GM18861 (cell line): Measurements from ENCODE around the gene SPINK14.

Source experiments
- ATAC-seq: cut with Tn5 transposase; IDR thresholded peaks from one replicate; pipeline ENCODE4 v1.9.1; 2021; ENCODE audit not compliant: unreplicated experiment

Gene SPINK14, protein sequence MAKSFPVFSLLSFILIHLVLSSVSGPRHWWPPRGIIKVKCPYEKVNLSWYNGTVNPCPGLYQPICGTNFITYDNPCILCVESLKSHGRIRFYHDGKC

DNA sequence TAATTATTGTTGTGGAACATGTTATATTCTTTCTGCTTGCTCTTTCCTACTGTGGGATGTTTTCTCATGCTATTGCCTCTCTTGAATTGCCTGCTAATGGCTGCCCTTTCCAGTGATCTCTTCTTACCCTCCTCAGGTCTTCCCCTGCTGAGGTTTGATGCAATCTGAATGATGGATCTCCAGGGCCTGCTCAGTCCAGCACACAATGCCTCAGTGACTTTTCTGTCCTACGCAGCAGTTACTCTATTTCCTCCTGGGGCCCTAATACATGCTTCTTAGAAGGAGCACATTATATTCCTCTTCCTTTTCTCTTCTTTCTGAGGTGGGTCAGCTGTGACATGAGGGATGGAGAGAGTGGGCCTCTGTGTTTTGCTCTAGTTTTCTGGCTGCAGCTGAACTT, at the start of gene SPINK14:
TSS of gene SPINK14 (plus strand) at position 301 of the 400 bp plus-strand sequence. CDS start 1,187 bp downstream, outside the sequence.
- ATAC-seq = no peak

DNA sequence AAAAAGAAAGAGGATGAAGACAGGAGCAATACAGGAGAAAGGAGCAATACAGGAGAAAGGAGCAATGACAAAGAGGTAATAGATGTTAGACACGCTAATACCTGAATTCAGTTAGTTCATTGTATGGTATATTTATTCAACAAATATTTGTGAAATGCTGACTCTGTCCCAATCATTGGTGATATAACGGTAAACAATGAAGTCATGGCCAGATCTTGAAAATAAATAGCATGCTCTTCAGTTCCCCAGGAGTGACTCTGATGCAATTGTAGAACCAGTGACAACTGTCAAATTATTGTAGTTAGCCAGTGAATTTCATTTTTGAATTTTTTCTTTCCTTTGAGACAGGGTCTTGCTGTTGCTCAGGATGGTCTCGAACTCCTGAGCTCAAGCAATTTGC, 48.0 kb upstream of the SPINK14 start:
- ATAC-seq = no peak

DNA sequence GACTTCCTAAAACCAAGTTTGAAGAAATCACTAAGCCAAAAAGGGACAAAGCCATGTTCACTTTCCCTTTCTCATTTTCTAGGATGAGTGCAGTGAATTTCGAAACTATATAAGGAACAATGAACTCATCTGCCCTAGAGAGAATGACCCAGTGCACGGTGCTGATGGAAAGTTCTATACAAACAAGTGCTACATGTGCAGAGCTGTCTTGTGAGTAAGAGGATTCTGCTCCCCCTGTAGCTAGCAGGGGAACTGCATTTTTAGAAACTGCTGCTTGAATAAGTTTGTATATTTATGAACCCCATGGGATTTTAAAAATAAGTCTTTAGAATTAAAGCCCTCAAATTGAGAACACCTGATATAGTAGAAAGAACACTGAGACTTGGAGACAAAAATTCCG, 42.7 kb upstream of the SPINK14 start:
- ATAC-seq = no peak

DNA sequence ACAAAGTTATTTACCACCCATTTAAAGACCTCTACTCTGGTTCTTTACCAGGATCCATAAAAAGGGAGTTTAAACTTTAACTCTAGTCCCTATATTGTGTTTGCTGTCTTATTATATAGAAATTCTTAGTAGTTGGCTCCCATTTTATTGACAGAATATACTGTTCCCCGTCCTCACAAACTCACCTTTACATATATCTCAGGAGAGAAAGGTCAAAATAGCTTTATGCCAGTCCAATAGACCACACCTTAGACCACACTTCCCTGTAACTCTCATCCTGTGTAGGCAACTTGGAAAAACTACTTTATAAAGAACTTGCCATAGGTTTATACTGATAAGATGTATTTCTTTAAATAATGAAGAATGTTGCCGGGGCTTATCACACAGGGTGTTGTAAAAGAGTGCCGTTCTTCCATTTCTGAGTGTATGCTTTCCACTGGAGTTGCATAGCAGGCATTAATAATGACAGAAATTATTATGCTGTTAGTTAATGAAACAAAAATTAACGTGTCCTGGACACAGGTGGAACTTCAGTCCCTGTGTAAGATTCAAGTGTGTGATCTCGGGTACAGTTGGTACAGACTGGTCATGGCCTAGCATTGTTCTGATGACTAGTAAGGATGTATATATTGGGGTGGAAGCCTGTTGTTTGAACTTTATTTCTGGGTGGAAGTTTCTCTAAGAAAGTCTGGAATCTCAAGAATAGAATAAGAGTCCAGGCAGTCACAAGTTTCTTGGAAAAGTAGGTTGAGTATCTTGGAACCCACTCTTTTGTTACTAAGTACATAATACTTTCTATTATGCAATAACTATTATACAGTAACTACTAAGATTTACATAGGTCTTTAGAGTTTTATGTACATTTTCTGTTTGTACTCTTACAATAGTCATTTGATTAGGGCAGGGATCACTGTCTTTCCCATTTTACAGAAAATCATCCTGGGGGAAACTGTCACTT, 33.0 kb upstream of the SPINK14 start:
- no peak for ATAC-seq

DNA sequence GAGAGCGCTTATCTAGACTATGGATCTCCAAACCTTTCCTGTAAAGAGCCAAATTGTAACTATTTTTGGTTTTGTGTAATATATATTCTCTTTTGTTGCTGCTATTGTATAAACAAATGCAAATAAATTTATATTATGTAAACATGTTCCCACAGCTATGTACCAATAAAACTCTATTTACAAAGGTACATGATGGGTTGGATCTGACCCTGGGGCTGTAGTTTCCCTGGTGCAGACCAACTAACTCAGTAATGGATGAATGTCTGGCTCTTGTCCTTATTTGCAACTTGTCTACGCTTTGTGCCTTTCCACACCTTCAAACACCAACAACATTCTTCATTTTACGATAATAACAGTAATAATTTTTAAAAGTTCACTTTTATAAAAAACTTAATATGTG, 27.5 kb upstream of the SPINK14 start:
- ATAC-seq = no peak

DNA sequence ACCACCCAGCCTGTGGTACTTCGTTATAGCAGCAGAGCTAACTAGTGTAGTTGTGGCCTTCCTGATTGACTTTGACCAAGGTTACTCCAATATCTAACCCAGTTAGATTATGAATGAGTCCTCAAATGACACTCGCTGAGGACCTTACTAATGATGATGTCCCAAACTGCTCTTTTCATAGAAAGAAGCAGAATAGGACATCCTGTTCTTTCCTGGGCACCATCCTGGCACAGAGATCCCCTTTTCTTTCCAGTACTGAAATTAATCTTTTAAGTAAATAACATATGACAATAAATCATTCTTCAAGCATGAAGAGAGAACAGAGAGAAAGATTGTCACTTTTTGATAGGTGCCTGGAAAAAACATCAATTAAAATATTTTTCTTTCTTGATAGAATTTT, 26.7 kb upstream of the SPINK14 start:
- no peak for ATAC-seq

DNA sequence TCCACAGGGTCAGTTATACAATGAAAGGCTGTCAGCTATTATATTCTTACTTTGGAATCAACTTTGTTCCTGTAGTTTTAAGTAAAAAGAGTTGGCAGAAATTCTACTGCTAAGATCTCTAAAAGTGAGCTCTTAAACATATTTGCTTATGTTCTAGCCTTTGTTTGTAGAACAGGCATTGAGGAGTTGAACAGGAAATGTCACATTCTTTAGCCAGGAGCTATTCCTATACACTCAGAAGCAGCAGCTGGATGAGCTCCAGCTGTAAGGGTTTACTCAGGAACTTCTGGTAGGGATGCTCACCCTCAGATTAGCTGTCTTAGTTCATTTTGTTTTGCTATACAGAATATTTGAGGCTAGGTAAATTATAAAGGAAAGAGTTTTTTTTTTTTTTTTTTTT, 22.4 kb upstream of the SPINK14 start:
- no peak for ATAC-seq

DNA sequence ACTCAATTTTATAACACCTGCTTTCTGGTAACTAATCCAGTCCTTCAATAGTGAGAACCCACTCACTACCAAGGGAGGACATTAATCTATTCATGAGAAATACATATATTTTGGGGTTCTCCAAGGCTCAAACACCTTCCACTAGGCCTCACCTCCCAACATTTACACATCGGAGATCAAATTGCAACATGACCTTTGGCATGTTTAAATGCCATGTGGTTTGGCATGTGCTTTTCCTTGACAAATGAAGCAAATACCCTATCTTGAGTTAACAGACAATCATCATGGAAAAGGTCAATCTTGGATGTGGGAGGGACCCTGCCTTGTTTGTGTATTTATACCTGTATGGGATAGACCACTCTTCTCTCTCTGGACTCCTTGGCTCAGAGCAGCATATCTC, 21.9 kb upstream of the SPINK14 start:
- ATAC-seq = no peak

DNA sequence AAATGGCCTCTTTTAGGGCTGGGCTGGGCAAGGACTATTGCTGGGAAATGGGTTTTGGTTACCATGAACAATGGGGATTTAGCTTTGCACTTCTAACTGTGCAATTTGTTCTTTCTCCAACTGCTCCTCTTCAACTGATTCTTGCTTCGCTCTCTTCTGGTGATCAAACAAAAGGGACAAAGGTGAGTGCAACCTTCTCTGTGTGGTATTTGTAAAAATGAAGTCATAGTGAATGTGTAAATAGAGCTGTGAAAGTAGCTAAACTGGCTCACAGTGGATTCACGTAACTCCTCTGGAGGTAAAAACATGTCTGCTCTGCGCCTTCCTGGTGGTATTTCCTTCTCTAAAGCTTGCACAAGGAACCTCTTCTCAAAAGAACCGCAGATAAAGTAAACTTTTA, 20.9 kb upstream of the SPINK14 start:
- no peak for ATAC-seq

DNA sequence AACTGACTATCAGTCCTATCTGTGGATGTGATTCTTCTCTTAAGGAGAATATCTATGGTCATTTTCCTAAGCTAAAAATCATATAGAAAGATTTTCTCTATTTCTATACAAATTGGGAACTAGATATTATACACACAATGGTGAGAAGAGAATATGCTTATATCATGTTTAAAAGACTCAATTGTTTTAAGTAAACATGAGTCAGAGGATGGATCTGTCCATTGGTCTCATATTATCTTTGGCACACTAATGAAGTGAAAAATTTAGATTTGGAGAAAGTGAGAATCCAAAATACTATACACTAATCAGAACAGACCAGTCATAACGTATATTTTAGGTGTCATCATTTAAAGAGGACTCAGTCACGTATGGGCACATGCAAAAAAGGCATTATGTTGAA, 16.5 kb upstream of the SPINK14 start:
- no peak for ATAC-seq

DNA sequence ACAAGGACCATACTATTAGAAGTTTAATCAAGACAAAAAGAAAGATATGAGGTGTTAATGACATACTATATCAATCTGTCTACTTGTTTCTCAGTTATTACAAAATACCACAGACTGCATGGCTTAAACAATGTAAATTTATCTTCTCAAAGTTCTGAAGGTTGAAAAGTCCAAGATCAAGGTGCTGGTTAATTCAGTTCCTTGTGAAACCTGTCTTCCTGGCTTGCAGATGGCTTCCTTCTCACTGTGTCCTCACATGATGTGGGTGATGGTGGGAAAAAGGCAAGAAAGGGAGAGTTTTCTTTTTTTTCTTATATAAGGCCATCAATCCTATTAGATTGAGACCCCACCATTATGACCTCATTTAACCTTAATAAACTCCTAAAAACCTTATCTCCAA, 15.6 kb upstream of the SPINK14 start:
- ATAC-seq = no peak

DNA sequence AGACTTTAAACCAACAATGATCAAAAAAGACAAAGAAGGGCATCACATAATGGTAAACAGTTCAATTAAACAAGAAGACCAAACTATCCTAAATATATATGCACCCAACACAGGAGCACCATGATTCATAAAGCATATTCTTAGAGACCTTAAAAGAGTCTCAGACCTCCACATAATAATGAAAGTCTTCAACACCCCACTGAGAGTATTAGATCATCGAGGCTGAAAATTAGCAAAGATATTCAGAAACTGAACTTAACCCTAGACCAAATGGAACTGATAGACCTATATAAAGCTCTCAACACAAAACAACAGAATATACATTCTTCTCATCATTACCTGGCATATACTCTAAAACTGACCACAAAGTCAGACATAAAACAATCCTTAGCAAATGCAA, 11.7 kb upstream of the SPINK14 start:
- no peak for ATAC-seq

DNA sequence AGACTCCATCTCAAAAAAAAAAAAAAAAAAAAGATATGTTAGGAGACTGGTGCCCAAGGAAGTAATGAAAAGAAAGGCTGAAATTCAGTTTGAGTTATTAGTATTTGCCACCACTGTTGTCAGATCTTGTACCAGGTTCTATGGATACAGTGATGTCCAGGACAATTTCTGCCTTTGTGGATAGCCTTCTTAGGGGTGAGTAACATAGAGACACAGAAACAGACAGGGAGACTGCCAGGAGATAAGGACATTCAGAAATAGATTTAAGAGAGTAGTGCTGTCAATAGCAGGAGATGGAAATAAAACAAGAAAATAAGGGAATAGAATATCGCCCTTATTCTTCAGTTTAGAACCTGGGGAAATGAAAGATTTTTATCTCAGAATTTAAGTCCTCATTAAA, 6.3 kb upstream of the SPINK14 start:
- ATAC-seq = no peak

DNA sequence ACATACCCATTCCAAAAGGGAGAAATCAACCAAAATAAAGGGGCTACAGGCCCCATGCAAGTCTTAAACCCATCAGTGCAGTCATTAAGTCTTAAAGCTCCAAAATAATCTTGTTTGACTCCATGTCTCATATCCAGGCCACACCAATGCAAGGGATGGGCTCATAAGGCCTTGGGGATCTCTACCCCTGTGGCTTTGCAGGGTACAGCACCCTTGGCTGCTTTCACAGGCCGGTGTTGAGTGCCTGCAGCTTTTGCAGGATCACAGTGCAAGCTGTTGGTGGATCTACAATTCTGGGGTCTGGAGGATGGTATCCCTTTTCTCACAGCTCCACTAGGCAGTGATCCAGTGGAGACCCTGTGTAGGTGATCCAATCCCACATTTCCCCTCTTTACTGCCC, 5.0 kb upstream of the SPINK14 start:
- no peak for ATAC-seq

DNA sequence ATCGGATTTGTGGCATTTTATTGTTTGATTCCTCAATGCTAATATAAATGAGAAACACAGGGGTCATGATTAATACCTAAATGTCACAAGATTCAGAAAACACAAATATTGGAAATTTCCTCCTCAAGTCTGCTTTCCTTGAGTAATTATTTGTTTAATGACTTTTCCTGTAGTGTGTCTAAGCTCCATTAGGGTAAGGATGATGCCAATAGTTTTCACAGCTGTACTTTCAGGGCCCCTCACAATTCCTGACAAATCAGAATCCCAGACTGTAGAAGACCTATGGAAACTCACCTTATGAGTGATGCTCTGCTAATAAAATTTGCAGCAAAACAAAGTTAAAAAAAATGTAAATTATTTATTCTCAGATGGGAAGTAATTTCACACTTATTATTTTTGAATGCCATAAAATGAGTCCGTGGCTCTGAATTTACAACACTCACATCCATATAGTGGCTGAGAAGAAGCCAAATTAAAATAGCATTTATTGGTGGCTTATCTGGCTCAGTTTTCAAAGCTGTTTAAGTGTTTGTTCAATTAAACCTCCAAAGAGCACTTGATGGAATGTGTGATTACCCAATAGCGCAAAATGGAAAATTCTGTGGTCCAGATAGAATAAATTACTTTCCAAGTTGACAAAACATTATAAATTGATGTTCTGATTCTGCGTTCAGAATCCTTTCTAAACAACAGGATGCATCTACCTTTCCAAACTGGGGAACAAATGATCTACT, 1.6 kb upstream of the SPINK14 start:
- ATAC-seq = no peak

DNA sequence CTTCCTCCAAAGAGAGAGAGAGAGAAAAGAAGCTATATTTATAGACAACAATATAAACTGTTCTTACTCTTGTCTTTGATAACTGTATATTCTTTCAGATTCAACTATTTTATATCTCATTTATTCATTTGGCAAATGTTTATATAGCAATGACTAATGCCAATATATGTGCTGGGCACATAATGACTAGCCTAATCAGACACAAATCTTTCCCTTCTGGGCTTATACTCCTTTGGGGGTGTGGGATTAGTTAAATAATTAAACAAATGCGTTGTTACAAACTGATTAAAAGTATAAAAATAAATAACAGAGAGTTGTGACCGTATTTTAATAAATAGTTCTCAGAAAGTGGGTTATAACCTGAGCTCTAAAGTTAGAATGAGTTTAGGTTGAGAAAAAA, 4.0 kb downstream of the SPINK14 start:
- no peak for ATAC-seq

DNA sequence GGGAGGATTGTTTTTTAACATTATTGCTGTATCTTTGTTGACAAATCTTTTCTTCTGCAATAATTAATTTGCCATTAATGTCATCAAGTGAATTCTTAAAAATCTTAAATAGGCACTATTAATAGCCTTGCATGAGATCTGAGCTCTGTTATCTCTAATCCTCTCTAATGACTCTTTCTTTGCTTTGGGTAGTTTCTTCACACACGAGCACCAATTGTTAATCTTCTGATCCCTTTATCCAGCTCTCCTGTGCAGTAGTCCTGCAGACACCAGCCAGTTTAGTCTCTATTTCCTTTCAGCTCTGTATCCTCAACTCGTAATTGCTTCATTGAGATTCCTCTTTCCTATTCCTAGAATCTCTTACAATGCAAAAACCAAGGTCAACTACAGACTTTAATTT, 8.1 kb downstream of the SPINK14 start:
- no peak for ATAC-seq

DNA sequence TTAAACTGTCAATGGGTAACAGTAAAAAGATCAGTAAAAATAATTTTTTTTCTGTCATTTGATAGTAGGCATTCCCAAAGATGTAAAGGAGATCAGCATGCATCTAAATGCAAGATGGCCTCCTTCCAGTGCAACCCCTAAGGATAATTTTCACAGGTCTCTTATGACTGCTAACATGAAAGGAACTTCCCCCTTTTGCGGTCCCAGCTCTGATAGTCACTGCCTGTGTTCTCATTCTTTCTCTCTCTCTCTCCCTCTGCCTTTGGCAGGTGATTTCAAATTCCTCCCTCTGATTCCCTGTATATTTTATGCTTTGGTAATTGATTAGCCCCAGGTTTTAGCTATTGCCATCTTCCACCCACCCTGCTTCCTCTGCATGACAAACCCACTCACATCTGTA, 8.9 kb downstream of the SPINK14 start:
- ATAC-seq = no peak

DNA sequence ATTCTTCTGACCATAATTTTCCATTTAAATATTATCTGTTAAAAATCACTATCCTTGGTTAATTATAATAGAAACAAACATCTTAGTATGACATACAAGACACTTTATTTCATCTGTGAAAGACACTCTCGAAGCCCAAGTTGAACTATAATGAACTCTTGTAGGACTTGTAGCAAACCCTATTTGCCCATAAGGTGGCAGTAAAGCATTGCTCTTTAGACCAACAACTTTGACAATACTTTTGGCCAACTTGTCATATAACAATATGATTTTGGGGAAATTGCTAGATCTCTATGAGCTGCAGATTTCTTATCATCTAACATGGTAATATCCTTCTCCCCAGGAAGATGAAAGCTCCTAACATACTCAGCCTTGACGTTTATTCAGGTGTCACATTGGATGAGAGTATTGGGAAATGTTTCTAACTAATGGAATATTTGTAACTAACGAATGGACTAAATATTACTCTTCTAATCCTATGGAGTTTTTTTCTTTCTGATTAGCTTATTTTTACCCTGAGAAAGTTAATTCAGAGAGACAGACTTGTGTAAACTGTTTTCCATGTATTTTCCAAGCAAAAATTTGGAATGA, 11.0 kb downstream of the SPINK14 start:
- peak; percentile 68 for ATAC-seq

DNA sequence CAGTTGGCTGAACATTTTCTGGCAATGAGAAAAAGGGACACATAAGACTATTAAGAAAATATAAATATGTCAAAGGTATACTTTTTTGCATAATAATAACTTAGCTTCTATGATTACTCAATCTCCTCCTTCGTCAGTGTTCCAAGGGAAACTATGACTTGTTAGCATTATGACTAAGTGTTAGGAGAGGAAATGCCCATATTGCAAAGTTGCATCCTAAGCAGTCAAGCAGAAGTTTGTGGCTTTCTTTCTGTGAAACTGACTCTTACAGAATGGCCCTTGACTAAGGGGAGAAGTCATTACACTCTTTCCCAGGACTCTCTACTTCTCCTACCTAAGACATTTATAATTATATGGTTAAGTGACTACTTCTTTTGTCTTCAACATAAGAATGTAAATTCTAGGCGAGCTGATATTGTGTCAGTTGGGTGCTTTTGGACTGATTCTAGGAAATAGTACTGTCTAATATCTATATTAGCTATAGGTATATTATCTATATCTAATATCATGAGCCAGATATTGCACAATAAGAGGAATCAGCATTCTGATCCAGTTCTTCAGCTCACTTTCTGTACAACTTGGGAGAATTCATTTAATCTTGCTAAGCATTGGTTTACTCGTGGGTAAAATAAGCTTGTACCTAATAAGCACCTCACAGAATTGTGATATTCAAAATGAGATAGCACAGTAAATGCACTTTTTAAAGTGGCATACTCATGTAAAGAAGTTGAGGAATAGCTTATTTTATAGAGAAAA, 18.1 kb downstream of the SPINK14 start:
- ATAC-seq = peak; percentile 64

DNA sequence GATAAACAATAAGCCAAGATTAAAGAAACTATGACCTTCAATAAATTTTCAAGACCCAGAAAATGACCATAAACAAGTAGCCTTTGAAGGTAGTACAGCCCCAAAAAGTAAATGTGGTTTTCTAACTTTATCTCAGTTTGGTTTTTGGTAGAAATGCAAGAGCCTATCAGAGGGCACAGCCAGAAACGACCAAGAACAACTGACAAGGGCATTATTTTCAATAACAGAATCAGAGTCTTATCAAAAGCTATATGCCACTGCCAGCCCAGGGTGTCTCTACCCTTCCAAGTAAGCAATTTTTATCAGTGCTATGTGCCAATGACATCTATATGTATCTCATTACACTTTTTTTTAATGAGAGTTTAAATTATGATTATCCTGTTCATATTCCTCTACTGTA, 22.7 kb downstream of the SPINK14 start:
- no peak for ATAC-seq
